Adipose tissue (tissue), 3 donors: Measurements from ENCODE around the gene EDAR. TPM values are rescaled to one million over a fixed set of nuclear protein-coding genes. Genes with fewer than 3 reads are reported as not detected.

Experiments
- H3K27ac ChIP-seq: one replicate; pipeline ENCODE4 v1.5.1; 2013; ENCODE audit warnings: low read depth, low read length
- WGBS, 3 donors: extraction: QIAGEN DNeasy Blood & Tissue Kit; methylation state at CpG; one replicate each; pipeline ENCODE4 v1.1.7; 2013; 5-methylcytosine and 5-hydroxymethylcytosine counted together
- polyA plus RNA-seq, 3 donors: library from polyadenylated mRNA; stranded (reverse); fragments of 200-250 nt; gene quantifications; one replicate each; pipeline ENCODE4 v1.2.3, GENCODE V29; 2013
- donor health status: healthy with polysubstance abuse.
- donor health status: Bipolar disorder and iron deficiency.
- donor health status: healthy.

The EDAR gene
- polyA plus RNA-seq, 3 donors = 0.03 to 0.12 TPM; not detected in 1

DNA sequence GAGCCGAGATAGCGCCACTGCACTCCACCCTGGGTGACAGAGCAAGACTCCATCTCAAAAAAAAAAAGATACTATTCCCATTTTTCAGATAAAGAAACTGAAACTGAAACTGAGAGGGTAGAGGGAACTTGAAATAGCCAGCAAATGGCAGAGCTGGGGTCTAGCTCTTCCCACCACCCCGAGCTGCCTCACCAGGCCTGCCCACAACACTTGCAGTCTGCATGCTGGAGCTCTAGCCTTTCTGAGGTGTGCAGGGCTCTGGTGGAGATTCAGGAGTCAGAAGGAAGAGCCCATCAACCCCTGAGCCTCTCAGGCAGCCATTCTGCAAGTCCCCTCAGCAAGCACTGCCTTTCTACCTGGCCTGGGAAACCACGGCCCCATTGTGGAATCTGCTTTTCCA lies 14.3 kb downstream of the EDAR start:
- WGBS, 3 donors = 80 to 91% (median 81%) methylated on average over 4 of the region's 4 CpGs
- no peak overlapping the region for H3K27ac ChIP-seq

DNA sequence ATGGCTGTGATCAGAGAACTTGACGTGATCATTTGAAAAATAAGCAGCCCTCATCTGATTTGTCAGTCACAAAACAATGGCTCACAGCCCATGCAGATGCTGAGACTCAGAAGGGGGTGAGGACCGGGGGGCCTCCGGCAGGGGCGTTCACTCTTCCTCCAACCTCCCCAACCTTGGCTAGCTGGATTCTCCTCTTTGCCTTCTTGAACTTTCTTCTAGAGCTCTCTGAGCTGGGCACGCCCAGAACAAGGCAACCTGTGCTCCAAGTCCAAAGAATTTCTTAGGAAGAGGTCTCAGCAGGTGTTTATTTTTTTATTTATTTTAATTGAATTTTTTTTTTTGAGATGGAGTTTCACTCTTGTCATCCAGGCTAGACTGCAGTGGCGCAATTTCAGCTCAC lies 16.4 kb downstream of the EDAR start:
- 87 to 94% (median 90%) methylated on average over 6 of the region's 6 CpGs for WGBS, 3 donors
- no peak overlapping the region for H3K27ac ChIP-seq

DNA sequence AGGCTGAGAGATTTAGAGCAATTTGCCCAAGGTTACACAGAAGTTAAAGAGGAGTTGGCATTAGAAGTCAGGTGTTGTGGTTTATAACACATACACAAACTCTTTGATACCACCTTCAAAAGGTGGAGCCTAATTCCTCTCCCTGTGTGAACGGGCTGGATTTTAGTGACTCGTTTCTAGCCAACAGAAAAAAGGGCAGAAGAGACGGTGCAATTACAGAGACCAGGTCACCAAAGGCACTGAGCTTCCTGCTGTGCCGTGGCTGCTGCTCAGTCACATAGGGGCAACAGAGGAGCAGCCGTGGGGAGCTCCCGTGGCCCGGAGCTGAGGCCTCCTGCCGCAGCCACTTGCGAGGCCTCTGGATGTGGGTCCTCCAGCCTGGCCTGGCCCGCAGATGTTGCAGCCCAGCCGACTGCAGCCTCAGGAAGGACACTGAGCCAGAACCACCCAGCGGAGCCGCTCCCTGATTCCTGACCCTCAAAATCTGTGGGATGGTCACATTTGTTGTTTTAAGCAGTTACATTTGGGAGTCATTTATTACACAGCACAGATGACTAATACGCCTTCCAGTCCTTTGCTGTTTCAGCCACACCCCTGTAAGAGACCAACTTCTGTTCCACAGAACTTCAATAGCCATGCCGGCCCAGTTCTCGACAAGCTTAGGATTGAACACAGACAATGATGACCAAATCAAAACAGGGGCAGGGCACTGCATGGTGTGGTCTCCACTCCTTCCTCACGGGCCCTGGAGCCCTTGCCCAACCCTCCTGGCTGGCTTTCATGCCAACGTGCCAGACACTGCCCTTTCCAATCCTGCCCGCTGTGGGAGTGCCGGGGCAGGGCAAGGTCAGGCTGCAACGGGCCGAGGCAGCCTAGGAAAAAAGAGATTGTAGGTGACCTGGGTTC lies 17.1 kb downstream of the EDAR start:
- 57 to 74% (median 64%) methylated on average over 22 of the region's 22 CpGs for WGBS, 3 donors
- no peak overlapping the region for H3K27ac ChIP-seq

DNA sequence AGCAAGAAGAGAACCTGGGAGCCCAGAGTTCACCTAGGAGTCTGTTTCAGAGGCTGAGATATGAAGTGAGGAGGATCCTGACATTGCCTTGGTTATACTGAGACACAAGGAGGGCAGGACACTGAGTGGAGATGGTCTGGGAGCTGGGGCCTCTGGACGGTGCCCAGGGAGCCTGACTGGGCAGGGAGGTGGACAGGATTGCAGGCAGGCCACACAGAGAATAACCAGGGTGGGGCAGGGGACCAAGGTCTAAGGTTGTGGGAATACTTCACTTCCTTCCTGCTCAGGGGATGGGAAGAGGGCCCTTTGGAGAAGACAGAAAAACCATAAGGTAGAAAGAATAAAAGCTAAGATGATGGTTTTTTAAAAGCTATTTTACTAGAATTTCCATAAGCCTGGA lies 18.7 kb downstream of the EDAR start:
- 52 to 72% (median 69%) methylated on average over 1 of the region's 1 CpG for WGBS, 3 donors
- no peak overlapping the region for H3K27ac ChIP-seq

GRCh38 chr2:108969856-108970255 lies 19.2 kb downstream of the EDAR start:
- no peak overlapping the region for H3K27ac ChIP-seq
- WGBS, 3 donors = 67 to 81% (median 80%) methylated on average over 6 of the region's 6 CpGs

- WGBS, 3 donors = 36 to 43% (median 40%) methylated on average over 4 of the region's 4 CpGs
- no peak overlapping the region for H3K27ac ChIP-seq
Observed at GRCh38 chr2:108968619-108969018, 20.4 kb downstream of the EDAR start.

- 80 to 85% (median 81%) methylated on average over 7 of the region's 7 CpGs for WGBS, 3 donors
- no peak overlapping the region for H3K27ac ChIP-seq
Observed at GRCh38 chr2:108967757-108968156, 21.3 kb downstream of the EDAR start.

GRCh38 chr2:108965540-108966289 lies 23.3 kb downstream of the EDAR start:
- WGBS, 3 donors = 50 to 78% (median 76%) methylated on average over 3 of the region's 3 CpGs
- H3K27ac ChIP-seq = no peak overlapping the region

- no peak overlapping the region for H3K27ac ChIP-seq
- WGBS, 3 donors = 89 to 94% (median 93%) methylated on average over 8 of the region's 8 CpGs
Observed at GRCh38 chr2:108963057-108963456, 26.0 kb downstream of the EDAR start.

- WGBS, 3 donors = 92 to 94% (median 92%) methylated on average over 4 of the region's 4 CpGs
Observed at GRCh38 chr2:108961796-108962195, 27.2 kb downstream of the EDAR start.

DNA sequence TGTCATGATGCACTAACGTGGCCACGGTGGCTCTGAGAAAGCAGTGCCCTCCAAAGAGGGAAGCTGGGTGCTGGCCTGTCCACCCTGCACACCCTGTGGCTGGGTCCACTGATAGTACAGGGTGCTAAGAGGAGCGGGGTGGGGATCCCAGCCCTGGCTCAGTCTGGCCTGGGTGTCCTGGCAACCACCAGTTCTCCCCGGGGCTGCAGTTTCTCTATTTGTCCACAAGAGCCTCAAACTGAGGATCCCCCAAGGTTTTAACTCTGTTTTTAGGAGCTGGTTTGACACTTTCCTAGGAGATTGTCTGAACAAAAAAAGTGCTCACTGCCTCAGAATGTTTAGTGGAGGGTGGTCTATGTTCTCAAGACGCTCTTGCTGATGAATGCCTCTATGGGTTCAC lies 29.0 kb downstream of the EDAR start:
- 72 to 93% (median 85%) methylated on average over 5 of the region's 5 CpGs for WGBS, 3 donors

More at GRCh38 chr2:108961796-108962195, 27.2 kb downstream of the EDAR start:
- H3K27ac ChIP-seq = no peak overlapping the region

GRCh38 chr2:108959401-108959800 lies 29.6 kb downstream of the EDAR start:
- no peak overlapping the region for H3K27ac ChIP-seq
- WGBS, 3 donors = 81 to 96% (median 92%) methylated on average over 7 of the region's 7 CpGs

More for the DNA sequence above, 29.0 kb downstream of the EDAR start:
- no peak overlapping the region for H3K27ac ChIP-seq

DNA sequence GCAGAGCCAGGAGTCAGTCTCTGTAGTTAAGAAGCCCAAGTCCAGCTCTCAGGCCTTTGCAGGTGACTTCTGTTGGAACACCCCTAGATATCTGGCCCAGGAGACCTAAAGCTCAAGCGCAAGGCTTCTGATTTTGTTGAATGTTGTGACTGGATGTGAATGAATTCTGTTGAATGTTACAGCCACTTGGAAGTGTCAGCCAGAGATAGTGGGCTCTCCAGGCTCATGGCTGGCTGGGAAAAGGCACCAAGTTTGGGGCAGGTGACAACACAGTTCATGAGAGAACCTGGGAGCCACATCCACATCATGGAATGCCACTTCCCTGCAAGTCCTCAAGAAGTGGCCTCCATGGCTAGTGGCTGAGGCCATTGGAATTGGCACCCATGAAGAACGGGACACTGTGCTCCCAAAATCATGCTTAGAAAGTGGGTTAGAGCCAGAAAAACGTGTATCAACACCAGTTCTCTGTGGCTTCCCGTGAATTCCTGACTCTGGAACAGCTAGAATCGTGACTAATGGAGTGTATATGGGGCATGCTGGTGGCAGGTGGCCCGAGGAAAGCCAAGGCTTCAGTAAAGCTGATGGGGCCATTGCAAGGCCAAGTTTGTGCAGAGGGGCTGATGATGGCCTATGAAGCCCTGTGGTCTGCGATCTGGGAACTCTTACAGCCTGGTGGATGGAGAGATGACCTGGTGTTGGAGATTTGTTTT lies 30.2 kb downstream of the EDAR start:
- H3K27ac ChIP-seq = no peak overlapping the region
- WGBS, 3 donors = 74 to 94% (median 91%) methylated on average over 7 of the region's 7 CpGs

DNA sequence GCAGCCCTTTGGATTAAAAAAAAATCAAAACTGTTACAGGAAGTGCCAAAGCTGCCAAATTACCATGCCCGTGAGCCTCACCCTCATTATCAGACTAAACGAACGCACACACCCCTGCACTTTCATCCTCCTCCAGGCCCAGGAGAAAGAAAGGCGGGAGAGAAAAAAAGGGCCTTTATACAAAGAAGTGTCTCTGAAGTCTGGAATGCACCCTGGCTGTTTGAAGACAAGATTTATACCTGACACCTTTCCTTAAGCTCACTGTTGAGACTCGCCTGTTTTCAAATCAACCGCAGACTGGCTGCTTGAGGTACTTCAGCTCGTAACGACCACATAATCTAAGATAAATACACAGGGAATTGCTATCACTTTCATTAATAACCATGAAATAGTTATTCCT lies 31.0 kb downstream of the EDAR start:
- WGBS, 3 donors = 62 to 73% (median 70%) methylated on average over 8 of the region's 8 CpGs
- H3K27ac ChIP-seq = no peak overlapping the region

DNA sequence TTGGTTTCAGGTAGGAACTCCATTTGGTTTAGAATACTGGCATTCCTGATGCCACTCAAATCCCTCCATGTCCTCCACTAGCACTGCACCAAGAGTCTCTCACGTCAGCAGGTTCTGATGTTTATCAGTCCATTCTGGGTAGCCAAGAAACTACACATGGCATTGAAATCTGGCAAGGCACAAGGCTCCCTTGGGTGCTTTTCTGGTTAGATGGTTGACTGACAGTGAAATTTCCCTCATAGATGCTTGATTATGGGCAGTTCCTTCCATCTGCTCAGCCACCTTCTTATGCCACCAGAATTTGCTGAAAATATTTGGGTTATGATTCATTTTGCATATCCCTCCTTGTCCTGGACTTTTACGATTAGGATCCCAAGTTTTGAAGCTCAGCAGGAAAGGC lies 32.6 kb downstream of the EDAR start:
- 83 to 92% (median 84%) methylated on average over 2 of the region's 2 CpGs for WGBS, 3 donors
- H3K27ac ChIP-seq = no peak overlapping the region

GRCh38 chr2:108950369-108951135 lies 38.5 kb downstream of the EDAR start:
- WGBS, 3 donors = 63 to 77% (median 71%) methylated on average over 4 of the region's 4 CpGs
- no peak overlapping the region for H3K27ac ChIP-seq

GRCh38 chr2:108949316-108950239 lies 39.4 kb downstream of the EDAR start:
- 35 to 57% (median 47%) methylated on average over 4 of the region's 4 CpGs for WGBS, 3 donors
- H3K27ac ChIP-seq = no peak overlapping the region
